IMR-90 (cell line): ENCODE measurements around the gene ARRDC5.
"Not testable (repeated sequence)": the region's sequence is repeated elsewhere in the genome, so short reads cannot be mapped to it uniquely, and the experiment has no call there.

Experiments used
- CHD1 ChIP-seq: IDR thresholded peaks from 2 replicates; pipeline ENCODE4 v1.6.1; 2012; ENCODE audit warnings: low read depth, low read length, improper control_type of control experiment
- FOS ChIP-seq: fragments of 150-350 bp; IDR thresholded peaks from 2 replicates; pipeline ENCODE4 v1.6.1; 2016; ENCODE audit warnings: low read depth, low read length
- MXI1 ChIP-seq: IDR thresholded peaks from 2 replicates; pipeline ENCODE4 v1.6.1; 2012; ENCODE audit warnings: low read depth, mild to moderate bottlenecking, low read length, moderate library complexity, borderline replicate concordance
- RCOR1 ChIP-seq: IDR thresholded peaks from 2 replicates; pipeline ENCODE4 v1.6.1; 2012; ENCODE audit warnings: mild to moderate bottlenecking, low read length, improper control_type of control experiment; ENCODE audit not compliant: insufficient replicate concordance
- RFX5 ChIP-seq: IDR thresholded peaks from 2 replicates; pipeline ENCODE4 v1.8.0; 2012; ENCODE audit warnings: low read depth, mild to moderate bottlenecking, low read length, moderate library complexity
- TF ChIP-seq, protein P1 (sequence below): conservative IDR thresholded peaks from 2 replicates; pipeline ENCODE4 v1.5.1; 2012; ENCODE audit warnings: mild to moderate bottlenecking, low read depth, low read length, improper control_type of control experiment

DNA sequence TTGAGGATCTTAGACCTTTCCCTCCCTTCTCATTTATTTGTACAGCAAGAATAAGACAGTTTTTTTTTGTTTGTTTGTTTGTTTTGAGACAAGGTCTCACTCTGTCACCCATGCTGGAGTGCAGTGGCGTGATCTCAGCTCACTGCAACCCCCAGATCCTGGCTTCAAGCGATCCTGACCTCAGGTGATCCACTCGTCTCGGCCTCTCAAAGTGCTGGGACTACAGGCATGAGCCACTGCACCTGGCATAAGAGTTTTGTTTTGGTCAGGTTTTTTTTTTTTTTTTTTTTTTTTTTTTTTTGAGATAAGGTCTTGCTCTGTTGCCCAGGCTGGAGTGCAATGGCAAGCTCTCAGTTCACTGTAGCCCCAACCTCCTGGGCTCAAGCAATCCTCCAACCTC is 35.8 kb upstream of the ARRDC5 start:
- TF ChIP-seq, protein P1, sequence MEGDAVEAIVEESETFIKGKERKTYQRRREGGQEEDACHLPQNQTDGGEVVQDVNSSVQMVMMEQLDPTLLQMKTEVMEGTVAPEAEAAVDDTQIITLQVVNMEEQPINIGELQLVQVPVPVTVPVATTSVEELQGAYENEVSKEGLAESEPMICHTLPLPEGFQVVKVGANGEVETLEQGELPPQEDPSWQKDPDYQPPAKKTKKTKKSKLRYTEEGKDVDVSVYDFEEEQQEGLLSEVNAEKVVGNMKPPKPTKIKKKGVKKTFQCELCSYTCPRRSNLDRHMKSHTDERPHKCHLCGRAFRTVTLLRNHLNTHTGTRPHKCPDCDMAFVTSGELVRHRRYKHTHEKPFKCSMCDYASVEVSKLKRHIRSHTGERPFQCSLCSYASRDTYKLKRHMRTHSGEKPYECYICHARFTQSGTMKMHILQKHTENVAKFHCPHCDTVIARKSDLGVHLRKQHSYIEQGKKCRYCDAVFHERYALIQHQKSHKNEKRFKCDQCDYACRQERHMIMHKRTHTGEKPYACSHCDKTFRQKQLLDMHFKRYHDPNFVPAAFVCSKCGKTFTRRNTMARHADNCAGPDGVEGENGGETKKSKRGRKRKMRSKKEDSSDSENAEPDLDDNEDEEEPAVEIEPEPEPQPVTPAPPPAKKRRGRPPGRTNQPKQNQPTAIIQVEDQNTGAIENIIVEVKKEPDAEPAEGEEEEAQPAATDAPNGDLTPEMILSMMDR: not testable (repeated sequence)
- not testable (repeated sequence) for TF ChIP-seq CHD1, RCOR1, MXI1, FOS, RFX5
